Adrenal gland (tissue), 5 donors: Measurements from ENCODE around the gene PRKG1.

Experiments used
- CTCF ChIP-seq, 6 experiments: fragments of 450-650 bp in 4 of 6; fragments of 200-600 bp in 2 of 6; sonication (generic) in 1 of 6; IDR thresholded peaks; 1 replicate in 5 of 6; 2 replicates in 1 of 6; pipeline versions ENCODE4 v1.5.1 to v1.8.0; 2016 to 2021; ENCODE audit warnings: antibody characterized with exemption in 6 of 6, mild to moderate bottlenecking in 2 of 6, moderate library complexity in 1 of 6
- POLR2A ChIP-seq, 2 donors: fragments of 450-650 bp; IDR thresholded peaks; one replicate each; pipeline ENCODE4 v1.6.1; 2017; ENCODE audit warnings: antibody characterized with exemption in 2 of 2, mild to moderate bottlenecking in 2 of 2, moderate library complexity in 1 of 2
- donor health status: DM: no; HTN: no; CAD: no.

- no peak for TF ChIP-seq CTCF (IDR thresholded peaks at IDR 0.05)
- TF ChIP-seq POLR2A (IDR thresholded peaks at IDR 0.05) = no peak
Measured at GRCh38 chr10:52056291-52056690, 982.0 kb downstream of the PRKG1 start.
